SU-DHL-6 (cell line): ENCODE results near the gene BOLA1.
"Not testable (repeated sequence)": the region's sequence is repeated elsewhere in the genome, so short reads cannot be mapped to it uniquely, and the experiment has no call there.

Experiments
- EZH2phosphoT487 ChIP-seq: fragments of 200-600 bp; sonication (generic), shearing (Covaris generic); conservative IDR thresholded peaks from 2 replicates; pipeline ENCODE4 v1.6.1; 2018; ENCODE audit warnings: mild to moderate bottlenecking, antibody characterized with exemption, low read length, moderate library complexity, mixed read lengths
- TF ChIP-seq, protein P1 (sequence below): fragments of 200-600 bp; sonication (generic); IDR thresholded peaks from one replicate; pipeline ENCODE4 v1.5.1; 2017; ENCODE audit warnings: antibody characterized with exemption, mild to moderate bottlenecking, low read length, moderate library complexity; ENCODE audit not compliant: insufficient read depth, poor library complexity, severe bottlenecking

DNA sequence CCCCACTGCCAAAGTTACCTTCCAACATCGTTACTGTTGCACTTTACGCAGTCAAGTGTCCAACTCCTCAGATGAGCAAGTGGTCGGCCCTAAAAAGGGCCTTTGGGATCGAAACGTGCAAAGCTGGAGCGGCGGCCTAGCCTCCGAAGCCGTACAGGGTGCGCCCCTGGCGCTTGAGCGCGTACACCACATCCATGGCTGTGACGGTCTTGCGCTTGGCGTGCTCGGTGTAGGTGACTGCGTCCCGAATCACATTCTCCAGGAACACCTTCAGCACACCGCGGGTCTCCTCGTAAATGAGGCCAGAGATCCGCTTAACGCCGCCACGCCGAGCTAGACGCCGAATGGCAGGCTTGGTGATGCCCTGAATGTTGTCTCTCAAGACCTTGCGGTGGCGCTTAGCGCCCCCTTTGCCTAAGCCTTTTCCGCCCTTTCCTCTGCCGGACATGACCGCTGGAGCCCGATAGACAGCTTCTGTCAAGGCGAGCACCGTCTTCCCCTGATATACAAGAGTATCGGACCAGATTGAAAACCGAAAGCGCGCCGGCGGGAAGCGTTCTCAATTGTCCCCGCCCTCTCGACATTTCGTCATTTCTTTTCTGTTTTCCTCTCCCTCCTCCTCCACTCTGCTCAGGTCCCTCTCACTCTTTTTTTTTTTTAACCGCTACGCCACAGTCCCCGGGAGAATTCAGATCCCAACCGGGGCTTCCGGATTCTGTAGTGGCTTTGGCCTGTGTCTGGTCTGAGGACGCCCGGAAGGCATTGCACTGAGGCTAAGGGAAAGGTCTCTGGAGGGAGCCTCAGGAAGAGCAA is 38.5 kb upstream of the BOLA1 start:
- TF ChIP-seq, protein P1, sequence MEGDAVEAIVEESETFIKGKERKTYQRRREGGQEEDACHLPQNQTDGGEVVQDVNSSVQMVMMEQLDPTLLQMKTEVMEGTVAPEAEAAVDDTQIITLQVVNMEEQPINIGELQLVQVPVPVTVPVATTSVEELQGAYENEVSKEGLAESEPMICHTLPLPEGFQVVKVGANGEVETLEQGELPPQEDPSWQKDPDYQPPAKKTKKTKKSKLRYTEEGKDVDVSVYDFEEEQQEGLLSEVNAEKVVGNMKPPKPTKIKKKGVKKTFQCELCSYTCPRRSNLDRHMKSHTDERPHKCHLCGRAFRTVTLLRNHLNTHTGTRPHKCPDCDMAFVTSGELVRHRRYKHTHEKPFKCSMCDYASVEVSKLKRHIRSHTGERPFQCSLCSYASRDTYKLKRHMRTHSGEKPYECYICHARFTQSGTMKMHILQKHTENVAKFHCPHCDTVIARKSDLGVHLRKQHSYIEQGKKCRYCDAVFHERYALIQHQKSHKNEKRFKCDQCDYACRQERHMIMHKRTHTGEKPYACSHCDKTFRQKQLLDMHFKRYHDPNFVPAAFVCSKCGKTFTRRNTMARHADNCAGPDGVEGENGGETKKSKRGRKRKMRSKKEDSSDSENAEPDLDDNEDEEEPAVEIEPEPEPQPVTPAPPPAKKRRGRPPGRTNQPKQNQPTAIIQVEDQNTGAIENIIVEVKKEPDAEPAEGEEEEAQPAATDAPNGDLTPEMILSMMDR: not testable (repeated sequence)
- not testable (repeated sequence) for TF ChIP-seq EZH2phosphoT487
